A673 (cell line): ENCODE measurements around the gene ROR1. TPM values are rescaled to one million over a fixed set of nuclear protein-coding genes. Genes with fewer than 3 reads are reported as not detected.

Experiments used
- BruUV-seq: library from RNA; stranded (reverse); fragments of 400-500 nt; replicated peaks from 2 replicates; lab custom pipeline; 2021; lab: Mats Ljungman, UMichigan
- CTCF ChIA-PET: fragments of 300-600 bp; sonication (Branson Sonifier 250); formaldehyde crosslinking; loops from one replicate; lab custom pipeline; 2022; ENCODE audit warnings: antibody characterized with exemption; lab: Charles Lee
- POLR2A ChIA-PET: fragments of 300-600 bp; sonication (Branson Sonifier 250); formaldehyde crosslinking; loops from one replicate; lab custom pipeline; 2022; ENCODE audit warnings: antibody characterized with exemption; ENCODE audit not compliant: low non-redundant PET; lab: Charles Lee
- DNase-seq: peaks from one replicate; pipeline ENCODE4 v3.0.0-alpha.2; 2015; ENCODE audit warnings: low spot score
- H3K27ac ChIP-seq: fragments of 200-600 bp; sonication (generic); 2 replicates; pipeline ENCODE4 v1.5.1; 2016; ENCODE audit warnings: mixed run types, low read depth, mild to moderate bottlenecking, mixed read lengths, antibody characterized with exemption, low read length; ENCODE audit not compliant: poor library complexity, severe bottlenecking
- H3K27me3 ChIP-seq: fragments of 200-600 bp; sonication (generic); replicated peaks from 2 replicates; pipeline ENCODE4 v1.6.1; 2017; ENCODE audit warnings: mixed run types, low read depth, mild to moderate bottlenecking, mixed read lengths, antibody characterized with exemption, low read length; ENCODE audit not compliant: insufficient read depth, poor library complexity
- H3K36me3 ChIP-seq: fragments of 200-600 bp; sonication (generic); 2 replicates; pipeline ENCODE4 v1.6.1; 2016; ENCODE audit warnings: mixed run types, mild to moderate bottlenecking, mixed read lengths, antibody characterized with exemption, low read length; ENCODE audit not compliant: insufficient read depth, poor library complexity, severe bottlenecking
- H3K4me1 ChIP-seq: fragments of 200-600 bp; sonication (generic); 2 replicates; pipeline ENCODE4 v1.6.1; 2017; ENCODE audit warnings: mixed run types, mild to moderate bottlenecking, mixed read lengths, antibody characterized with exemption, low read length; ENCODE audit not compliant: insufficient read depth, poor library complexity, severe bottlenecking
- H3K4me3 ChIP-seq: fragments of 200-600 bp; sonication (generic); 2 replicates; pipeline ENCODE4 v1.5.1; 2016; ENCODE audit warnings: low read depth, mixed run types, mild to moderate bottlenecking, mixed read lengths, low read length; ENCODE audit not compliant: poor library complexity, severe bottlenecking
- H3K9me3 ChIP-seq: fragments of 200-600 bp; sonication (generic); 2 replicates; pipeline ENCODE4 v1.6.1; 2016; ENCODE audit warnings: mixed run types, low read depth, mild to moderate bottlenecking, mixed read lengths, antibody characterized with exemption, low read length; ENCODE audit not compliant: poor library complexity, severe bottlenecking
- CTCF ChIP-seq: fragments of 300-800, 200-600 bp; sonication (generic); conservative IDR thresholded peaks from 2 replicates; pipeline ENCODE4 v1.5.1; 2017; ENCODE audit warnings: low read depth, mild to moderate bottlenecking, antibody characterized with exemption, low read length, moderate library complexity, mixed read lengths
- EZH2 ChIP-seq: fragments of 200-600 bp; sonication (generic); IDR thresholded peaks from 2 replicates; pipeline ENCODE4 v1.6.1; 2017; ENCODE audit warnings: borderline replicate concordance, low read depth, mild to moderate bottlenecking, mixed read lengths, antibody characterized with exemption, low read length; ENCODE audit not compliant: poor library complexity, severe bottlenecking
- intact Hi-C: fragments of 100-400 bp; cut with micrococcal nuclease; formaldehyde crosslinking; loops from one replicate; pipeline ENCODE4 v1.10.0; 2022; ENCODE audit not compliant: unreplicated experiment
- total RNA-seq: library from RNA; stranded (reverse); gene quantifications from 2 replicates; pipeline ENCODE4 v1.2.3, GENCODE V29; 2021

ROR1 gene
- total RNA-seq, 1 experiment from 2014 or later: 7.4 TPM

- CTCF ChIA-PET: no interaction called here
- no peak for DNase-seq
- intact Hi-C loops: no loop called here
- Histone ChIP-seq H3K27ac (no peak overlapping the region), H3K27me3 (no peaks in the 10 kb centered on the region), H3K36me3 (no peaks in the 10 kb centered on the region), H3K9me3 (no peaks in the 10 kb centered on the region), H3K4me3 (no peak overlapping the region), H3K4me1 (no peaks in the 10 kb centered on the region)
- TF ChIP-seq EZH2 (no peak), CTCF (no peak)
- POLR2A ChIA-PET: no interaction called here
- BruUV-seq: no TSS peak
These were observed 208.4 kb downstream of the ROR1 start for GRCh38 chr1:63982201-63982600.

DNA sequence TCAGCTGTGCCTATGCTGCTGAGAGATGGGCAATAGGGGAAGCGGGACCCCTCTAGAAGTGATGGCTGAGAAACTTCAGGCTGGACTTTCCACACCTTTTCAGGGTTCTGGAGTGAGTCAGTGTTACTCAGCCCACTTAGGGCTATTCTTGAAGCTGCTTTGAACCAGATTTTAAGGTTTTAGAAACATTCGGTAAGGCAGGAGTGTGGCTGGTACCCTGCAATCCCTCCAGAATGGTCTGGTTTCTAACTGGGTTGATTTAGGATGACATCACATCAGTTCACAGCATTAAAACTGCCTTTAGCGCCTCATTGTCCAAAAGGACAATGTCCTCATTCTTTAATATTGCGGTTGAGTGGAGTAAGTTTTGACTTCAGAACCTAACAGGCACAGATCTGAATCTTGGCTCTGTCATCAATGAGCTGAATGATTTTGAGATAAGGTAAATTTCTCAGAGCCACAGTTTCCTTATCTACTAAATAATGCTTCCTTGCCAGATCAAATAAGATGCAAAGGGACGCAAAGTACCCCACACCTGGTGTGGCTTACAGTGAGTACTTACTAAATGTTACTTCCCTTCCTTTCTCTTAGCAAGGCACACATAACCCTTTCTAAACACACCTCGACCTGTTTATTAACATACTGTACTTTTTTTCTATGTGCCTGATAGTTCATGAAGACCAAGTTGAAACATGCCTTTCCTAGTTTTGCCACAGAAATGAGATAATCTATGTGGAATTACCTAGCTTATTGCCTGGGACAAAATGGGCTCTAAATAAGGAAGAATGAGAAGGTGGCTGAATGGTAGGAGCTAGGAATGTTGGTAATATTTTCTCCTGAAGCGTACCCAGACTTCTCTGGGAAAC is 209.8 kb downstream of the ROR1 start:
- TF ChIP-seq EZH2 (no peak), CTCF (no peak)
- Histone ChIP-seq H3K27ac (no peak overlapping the region), H3K4me3 (no peak overlapping the region), H3K36me3 (no peaks in the 10 kb centered on the region), H3K27me3 (no peaks in the 10 kb centered on the region), H3K4me1 (no peaks in the 10 kb centered on the region), H3K9me3 (no peaks in the 10 kb centered on the region)
- CTCF ChIA-PET: no interaction called here
- POLR2A ChIA-PET: no interaction called here
- no peak for DNase-seq
- no TSS peak for BruUV-seq
- intact Hi-C loops: no loop called here

GRCh38 chr1:63984257-63984929 is 210.6 kb downstream of the ROR1 start:
- Histone ChIP-seq H3K27ac (no peak overlapping the region), H3K4me3 (no peak overlapping the region), H3K27me3 (no peaks in the 10 kb centered on the region), H3K4me1 (no peaks in the 10 kb centered on the region), H3K9me3 (no peaks in the 10 kb centered on the region), H3K36me3 (no peaks in the 10 kb centered on the region)
- ChIA-PET CTCF (no interaction called here), POLR2A (no interaction called here)
- DNase-seq: no peak
- BruUV-seq: no TSS peak
- TF ChIP-seq CTCF (no peak), EZH2 (no peak)
- intact Hi-C loops: no loop called here
